Stimulated activated CD8-positive, alpha-beta memory T cell treated with anti-CD3 and anti-CD28 coated beads, Interleukin-4, amount 100 ng/mL, for 48 hours (primary cell): ENCODE data around the gene RPS6KA2.
"Not testable (repeated sequence)": the region's sequence is repeated elsewhere in the genome, so short reads cannot be mapped to it uniquely, and the experiment has no call there.

Experiments
- DNase-seq: peaks from one replicate; pipeline ENCODE4 v3.0.0-alpha.2; 2020

RPS6KA2 gene

GRCh38 chr6:166387098-166387497 lies 240.0 kb downstream of the RPS6KA2 start:
- not testable (repeated sequence) for DNase-seq

- DNase-seq, result no peak
These were observed 240.9 kb downstream of the RPS6KA2 start for GRCh38 chr6:166386111-166386510.

- peak; percentile 45 for DNase-seq
These were observed 243.2 kb downstream of the RPS6KA2 start for GRCh38 chr6:166383802-166384363.

GRCh38 chr6:166382933-166383801 lies 243.9 kb downstream of the RPS6KA2 start, which contains the start of gene MPC1:
Gene MPC1, minus strand, starts transcription at chr6:166382940. Its CDS starts 64 bp downstream, at chr6:166382876.
- DNase-seq, result peak; percentile 94

- no peak for DNase-seq
These were observed 244.5 kb downstream of the RPS6KA2 start for GRCh38 chr6:166382500-166382932.

- peak; percentile 84 for DNase-seq
These were observed 245.1 kb downstream of the RPS6KA2 start for GRCh38 chr6:166381733-166382499.

- no peak for DNase-seq
These were observed 245.7 kb downstream of the RPS6KA2 start for GRCh38 chr6:166381381-166381732.

- no peak for DNase-seq
These were observed 247.3 kb downstream of the RPS6KA2 start for GRCh38 chr6:166379800-166380199.

GRCh38 chr6:166379103-166379586 lies 247.9 kb downstream of the RPS6KA2 start:
- no peak for DNase-seq

GRCh38 chr6:166377721-166378120 lies 249.3 kb downstream of the RPS6KA2 start:
- no peak for DNase-seq

GRCh38 chr6:166375013-166375412 lies 252.0 kb downstream of the RPS6KA2 start:
- no peak for DNase-seq

- DNase-seq, result no peak
These were observed 256.6 kb downstream of the RPS6KA2 start for GRCh38 chr6:166370489-166370888.

GRCh38 chr6:166369782-166370181 lies 257.3 kb downstream of the RPS6KA2 start:
- DNase-seq, result no peak

- no peak for DNase-seq
These were observed 260.1 kb downstream of the RPS6KA2 start for GRCh38 chr6:166366921-166367320.

- no peak for DNase-seq
These were observed 261.2 kb downstream of the RPS6KA2 start for GRCh38 chr6:166365806-166366205.

GRCh38 chr6:166365221-166365620 lies 261.8 kb downstream of the RPS6KA2 start:
- no peak for DNase-seq

- no peak for DNase-seq
These were observed 262.6 kb downstream of the RPS6KA2 start for GRCh38 chr6:166364456-166364855.

- not testable (repeated sequence) for DNase-seq
These were observed 264.6 kb downstream of the RPS6KA2 start for GRCh38 chr6:166362427-166362826.

- no peak for DNase-seq
These were observed 266.0 kb downstream of the RPS6KA2 start for GRCh38 chr6:166361077-166361429.

GRCh38 chr6:166360243-166361076 lies 266.6 kb downstream of the RPS6KA2 start:
- DNase-seq, result no peak
